AG09319 (cell line): ENCODE results near the gene CPNE5.
"Not testable (repeated sequence)": the region's sequence is repeated elsewhere in the genome, so short reads cannot be mapped to it uniquely, and the experiment has no call there.

Experiments used
- DNase-seq: peaks from one replicate; pipeline ENCODE4 v3.0.0-alpha.2; 2010; ENCODE audit warnings: low read depth; ENCODE audit errors: extremely low read depth
- CTCF ChIP-seq: IDR thresholded peaks from 2 replicates; pipeline ENCODE4 v1.5.1; 2011; ENCODE audit warnings: low read depth, mild to moderate bottlenecking, inconsistent platforms, low read length, moderate library complexity

Gene CPNE5

GRCh38 chr6:36725581-36725980 lies 113.7 kb downstream of the CPNE5 start:
- TF ChIP-seq CTCF = no peak
- no peak for DNase-seq

GRCh38 chr6:36724514-36725390 lies 114.5 kb downstream of the CPNE5 start:
- peak; percentile 59 for TF ChIP-seq CTCF
- DNase-seq = peak; percentile 31

- not testable (repeated sequence) for DNase-seq
These were observed 115.3 kb downstream of the CPNE5 start for GRCh38 chr6:36723992-36724391.

- DNase-seq = no peak
- no peak for TF ChIP-seq CTCF
These were observed 116.4 kb downstream of the CPNE5 start for GRCh38 chr6:36722879-36723278.

- TF ChIP-seq CTCF = no peak
- DNase-seq = no peak
These were observed 116.9 kb downstream of the CPNE5 start for GRCh38 chr6:36722365-36722764.

- no peak for TF ChIP-seq CTCF
- DNase-seq = no peak
These were observed 117.7 kb downstream of the CPNE5 start for GRCh38 chr6:36721369-36722140.

GRCh38 chr6:36720251-36721141 lies 118.7 kb downstream of the CPNE5 start:
- DNase-seq = no peak
- no peak for TF ChIP-seq CTCF
